Measurements from ENCODE around the gene OR2W3. TPM values are rescaled to one million over a fixed set of nuclear protein-coding genes. Genes with fewer than 3 reads are reported as not detected.

OR2W3 gene
- total and polyA plus RNA-seq, 2 of the 8 experiments (the other 6 are each of a cell fraction or from before 2014, with no cell fraction given): 0.12 to 1.1 TPM

DNA sequence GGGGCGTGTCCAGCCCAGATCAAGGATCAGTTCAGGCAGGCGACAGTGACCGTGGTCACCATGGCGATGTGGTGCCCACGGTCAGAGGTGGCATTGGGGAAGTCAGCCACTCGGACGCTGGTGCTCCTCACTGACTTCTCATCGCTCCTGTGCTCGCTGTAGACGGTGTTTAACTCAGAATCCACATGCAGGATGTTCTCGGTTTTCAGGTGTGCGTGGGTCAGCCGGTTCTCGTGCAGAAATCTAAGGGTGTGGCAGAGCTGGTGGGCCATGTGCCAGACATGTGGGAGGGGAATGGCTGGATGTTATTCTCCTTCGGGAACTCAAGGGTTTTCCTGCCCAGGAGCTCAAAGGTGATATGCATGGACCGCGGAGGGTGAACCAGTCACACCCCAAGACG, 41.0 kb downstream of the OR2W3 start (continued):
- TF ChIP-seq, protein P1, sequence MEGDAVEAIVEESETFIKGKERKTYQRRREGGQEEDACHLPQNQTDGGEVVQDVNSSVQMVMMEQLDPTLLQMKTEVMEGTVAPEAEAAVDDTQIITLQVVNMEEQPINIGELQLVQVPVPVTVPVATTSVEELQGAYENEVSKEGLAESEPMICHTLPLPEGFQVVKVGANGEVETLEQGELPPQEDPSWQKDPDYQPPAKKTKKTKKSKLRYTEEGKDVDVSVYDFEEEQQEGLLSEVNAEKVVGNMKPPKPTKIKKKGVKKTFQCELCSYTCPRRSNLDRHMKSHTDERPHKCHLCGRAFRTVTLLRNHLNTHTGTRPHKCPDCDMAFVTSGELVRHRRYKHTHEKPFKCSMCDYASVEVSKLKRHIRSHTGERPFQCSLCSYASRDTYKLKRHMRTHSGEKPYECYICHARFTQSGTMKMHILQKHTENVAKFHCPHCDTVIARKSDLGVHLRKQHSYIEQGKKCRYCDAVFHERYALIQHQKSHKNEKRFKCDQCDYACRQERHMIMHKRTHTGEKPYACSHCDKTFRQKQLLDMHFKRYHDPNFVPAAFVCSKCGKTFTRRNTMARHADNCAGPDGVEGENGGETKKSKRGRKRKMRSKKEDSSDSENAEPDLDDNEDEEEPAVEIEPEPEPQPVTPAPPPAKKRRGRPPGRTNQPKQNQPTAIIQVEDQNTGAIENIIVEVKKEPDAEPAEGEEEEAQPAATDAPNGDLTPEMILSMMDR (IDR thresholded peaks at IDR 0.05; ENCODE audit: control extremely low read depth in 1 of 3, insufficient read depth in 1 of 3, low read depth in 1 of 3, low read length in 3 of 3): no peak
- TF ChIP-seq NANOG (IDR thresholded peaks at IDR 0.05; ENCODE audit: insufficient read depth, low read depth, low read length, poor library complexity, severe bottlenecking): no peak
- TF ChIP-seq SIX5 (IDR thresholded peaks at IDR 0.05; ENCODE audit: low read depth, low read length): no peak

Measured in H1 (cell line).